IMR-90 (cell line): Measurements from ENCODE around the gene SERPINA1. TPM values are rescaled to one million over a fixed set of nuclear protein-coding genes. Genes with fewer than 3 reads are reported as not detected.

Experiments
- ATAC-seq: fragments of 200-7000 bp; cut with Tn5 transposase; 2 replicates; pipeline ENCODE4 v1.9.1; 2020; ENCODE audit warnings: low read depth, mild to moderate bottlenecking, moderate library complexity
- BruUV-seq: library from RNA; stranded (reverse); fragments of 400-500 nt; replicated peaks from 2 replicates; lab custom pipeline; 2021; lab: Mats Ljungman, UMichigan
- CTCF ChIA-PET: fragments of 300-600 bp; formaldehyde crosslinking; extraction: SDS; loops from one replicate; lab custom pipeline; 2021; ENCODE audit warnings: antibody characterized with exemption; lab: Yijun Ruan, JAX
- POLR2A ChIA-PET: fragments of 300-600 bp; sonication (Branson Sonifier 250); formaldehyde crosslinking; loops from one replicate; lab custom pipeline; 2022; ENCODE audit warnings: antibody characterized with exemption; ENCODE audit not compliant: unreplicated experiment; lab: Charles Lee
- DNase-seq: peaks from one replicate; pipeline ENCODE4 v3.0.0; 2013
- H2AFZ ChIP-seq: replicated peaks from 2 replicates; pipeline ENCODE3; 2013; ENCODE audit warnings: low read length, mild to moderate bottlenecking; ENCODE audit not compliant: poor library complexity
- H2AK5ac ChIP-seq: 2 replicates; pipeline ENCODE4 v1.6.1; 2013; ENCODE audit warnings: low read depth, low read length, inconsistent platforms
- H2AK9ac ChIP-seq: replicated peaks from 2 replicates; pipeline ENCODE3; 2013; ENCODE audit warnings: mild to moderate bottlenecking, low read depth, low read length, moderate library complexity; ENCODE audit not compliant: poor library complexity
- H2BK120ac ChIP-seq: 2 replicates; pipeline ENCODE4 v1.6.1; 2013; ENCODE audit warnings: low read depth, low read length, inconsistent platforms
- H2BK15ac ChIP-seq: 3 replicates; pipeline ENCODE4 v1.6.1; 2013; ENCODE audit warnings: low read depth, low read length, inconsistent platforms
- H2BK20ac ChIP-seq: 2 replicates; pipeline ENCODE4 v1.6.1; 2013; ENCODE audit warnings: low read depth, mild to moderate bottlenecking, inconsistent platforms, low read length, moderate library complexity
- H2BK5ac ChIP-seq: 2 replicates; pipeline ENCODE4 v1.6.1; 2013; ENCODE audit warnings: mild to moderate bottlenecking, low read depth, low read length, inconsistent platforms; ENCODE audit not compliant: poor library complexity, severe bottlenecking
- H3K14ac ChIP-seq: replicated peaks from 2 replicates; pipeline ENCODE4 v1.6.1; 2013; ENCODE audit warnings: low read depth, low read length, inconsistent platforms
- H3K18ac ChIP-seq: 2 replicates; pipeline ENCODE4 v1.6.1; 2013; ENCODE audit warnings: low read depth, low read length, control low read depth
- H3K23ac ChIP-seq: 2 replicates; pipeline ENCODE4 v1.6.1; 2013; ENCODE audit warnings: low read depth, low read length, inconsistent platforms
- H3K27ac ChIP-seq: 2 replicates; pipeline ENCODE4 v1.5.1; 2013; ENCODE audit warnings: mild to moderate bottlenecking, control low read depth, low read length; ENCODE audit not compliant: insufficient read depth
- H3K27me3 ChIP-seq: 2 replicates; pipeline ENCODE4 v1.6.1; 2013; ENCODE audit warnings: low read length; ENCODE audit not compliant: control insufficient read depth, insufficient read depth
- H3K36me3 ChIP-seq: 2 replicates; pipeline ENCODE4 v1.6.1; 2013; ENCODE audit warnings: low read length, mixed read lengths; ENCODE audit not compliant: control insufficient read depth, insufficient read depth
- H3K4ac ChIP-seq: 2 replicates; pipeline ENCODE4 v1.6.1; 2013; ENCODE audit warnings: low read depth, low read length, inconsistent platforms
- H3K4me1 ChIP-seq: 2 replicates; pipeline ENCODE4 v1.6.1; 2013; ENCODE audit warnings: low read length, mixed read lengths; ENCODE audit not compliant: control insufficient read depth, insufficient read depth
- H3K4me2 ChIP-seq: 2 replicates; pipeline ENCODE4 v1.6.1; 2013; ENCODE audit warnings: low read depth, mild to moderate bottlenecking, control low read depth, low read length, moderate library complexity
- H3K4me3 ChIP-seq: 2 replicates; pipeline ENCODE4 v1.5.1; 2013; ENCODE audit warnings: low read depth, mild to moderate bottlenecking, control low read depth, low read length, moderate library complexity; ENCODE audit not compliant: insufficient read depth
- H3K56ac ChIP-seq: 2 replicates; pipeline ENCODE4 v1.6.1; 2013; ENCODE audit warnings: low read length, inconsistent platforms; ENCODE audit not compliant: insufficient read depth; ENCODE audit errors: extremely low read depth
- H3K79me1 ChIP-seq, 2 experiments: 2 replicates each; pipeline ENCODE4 v1.6.1; 2013; ENCODE audit warnings: low read length in 2 of 2, inconsistent platforms in 1 of 2, low read depth in 1 of 2
- H3K9ac ChIP-seq: 2 replicates; pipeline ENCODE4 v1.6.1; 2013; ENCODE audit warnings: low read depth, low read length, control low read depth
- H3K9me1 ChIP-seq: 2 replicates; pipeline ENCODE4 v1.6.1; 2013; ENCODE audit warnings: low read length, inconsistent platforms; ENCODE audit not compliant: insufficient read depth
- H3K9me3 ChIP-seq: 2 replicates; pipeline ENCODE4 v1.6.1; 2013; ENCODE audit warnings: low read length; ENCODE audit not compliant: control insufficient read depth, insufficient read depth
- H4K20me1 ChIP-seq: 2 replicates; pipeline ENCODE4 v1.6.1; 2013; ENCODE audit warnings: low read length, inconsistent platforms; ENCODE audit not compliant: insufficient read depth
- H4K5ac ChIP-seq: 2 replicates; pipeline ENCODE4 v1.6.1; 2013; ENCODE audit warnings: mild to moderate bottlenecking, low read depth, low read length, control low read depth
- H4K8ac ChIP-seq, 2 experiments: 2 replicates each; pipeline ENCODE4 v1.6.1; 2013; ENCODE audit warnings: low read depth in 2 of 2, low read length in 2 of 2, control low read depth in 1 of 2, inconsistent platforms in 1 of 2
- H4K91ac ChIP-seq: 2 replicates; pipeline ENCODE4 v1.6.1; 2013; ENCODE audit warnings: low read depth, low read length, inconsistent platforms; ENCODE audit not compliant: insufficient read depth
- FOS ChIP-seq: fragments of 150-350 bp; IDR thresholded peaks from 2 replicates; pipeline ENCODE4 v1.6.1; 2016; ENCODE audit warnings: low read depth, low read length
- POLR2A ChIP-seq: IDR thresholded peaks from 2 replicates; pipeline ENCODE4 v1.6.1; 2012; ENCODE audit warnings: mild to moderate bottlenecking, low read depth, low read length
- RAD21 ChIP-seq: IDR thresholded peaks from 2 replicates; pipeline ENCODE4 v1.6.1; 2012; ENCODE audit warnings: low read length, improper control_type of control experiment
- WGBS, 2 experiments: methylation state at CpG; one replicate each; pipeline versions ENCODE4 v1.1.5 to v1.1.7; 2013; ENCODE audit warnings: missing lambda C conversion rate in 2 of 2; ENCODE audit not compliant: insufficient read length in 1 of 2; ENCODE audit errors: extremely low coverage in 2 of 2; 5-methylcytosine and 5-hydroxymethylcytosine counted together
- dilution Hi-C: fragments of 300-500 bp; cut with HindIII; formaldehyde crosslinking; loops from one replicate; pipeline ENCODE4 v1.14.3; 2018; ENCODE audit warnings: low sequenced_read_pairs; ENCODE audit not compliant: unreplicated experiment
- in situ Hi-C: fragments of 300-500 bp; cut with MboI; formaldehyde crosslinking; loops from 3 replicates; pipeline ENCODE4 v1.14.3; 2019; ENCODE audit warnings: low sequenced_read_pairs, inconsistent platforms, mixed read lengths
- intact Hi-C: fragments of 100-400 bp; cut with micrococcal nuclease; formaldehyde crosslinking; loops from 2 replicates; pipeline ENCODE4 v1.10.0; 2022
- polyA plus RNA-seq, 3 experiments: library from polyadenylated mRNA; depleted of rRNA; stranded (reverse); fragments of >200 nt; gene quantifications; 2 replicates each; pipeline ENCODE4 v1.2.3, GENCODE V29; 2012; ENCODE audit warnings: low replicate concordance in 1 of 3
- total RNA-seq: library from RNA; depleted of rRNA; stranded (reverse); fragments of >200 nt; gene quantifications from 2 replicates; pipeline ENCODE4 v1.2.3, GENCODE V29; 2012
- TF ChIP-seq, protein P1 (sequence below): fragments of 150-350 bp; IDR thresholded peaks from 2 replicates; pipeline ENCODE4 v1.6.1; 2017; ENCODE audit warnings: mild to moderate bottlenecking, antibody characterized with exemption, low read length, low read depth
- TF ChIP-seq, protein P2 (sequence below): conservative IDR thresholded peaks from 2 replicates; pipeline ENCODE4 v1.5.1; 2012; ENCODE audit warnings: mild to moderate bottlenecking, low read depth, low read length, improper control_type of control experiment

SERPINA1 gene
- total and polyA plus RNA-seq, 2 of the 4 experiments (the other 2 are of a cell fraction): 0.54 to 1.2 TPM

DNA sequence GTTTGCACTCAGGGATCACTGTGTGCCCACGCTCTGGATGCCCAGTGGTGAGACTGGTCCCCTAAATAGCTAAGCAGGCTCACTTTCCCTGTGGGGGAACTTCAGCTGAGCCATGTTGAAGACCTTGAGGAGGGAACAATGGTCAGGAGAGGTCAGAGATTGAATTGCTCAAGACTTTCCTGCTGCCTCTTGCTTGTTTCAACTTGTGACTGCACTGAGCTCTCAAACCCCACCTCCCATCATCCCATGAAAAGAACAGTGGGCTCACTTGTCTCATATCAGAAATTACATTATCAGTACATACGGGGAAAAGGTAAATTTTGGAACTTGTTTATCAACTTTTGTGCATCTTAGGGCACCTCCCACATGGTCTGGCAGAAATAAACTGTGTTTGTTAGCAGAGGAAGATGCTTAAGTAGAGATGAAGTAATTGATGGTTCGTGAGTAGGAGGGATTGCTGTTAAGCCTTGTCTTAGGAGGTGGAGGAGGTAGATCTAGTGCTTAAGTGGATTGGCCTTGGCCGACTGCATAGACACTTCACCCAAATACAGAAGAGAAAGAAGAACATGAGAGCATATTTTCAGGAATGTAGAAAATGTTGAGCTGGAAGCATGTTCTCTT, 15.0 kb upstream of the SERPINA1 start:
- Histone ChIP-seq H3K4me2 (no peak overlapping the region), H3K18ac (no peak overlapping the region), H3K14ac (no peak overlapping the region), H3K9ac (no peak overlapping the region), H2BK120ac (no peak overlapping the region), H2BK15ac (no peak overlapping the region), H2BK5ac (no peak overlapping the region), H3K4ac (no peak overlapping the region), H3K4me1 (no peaks in the 10 kb centered on the region; the same call in 1 of the 2 replicates), H4K5ac (no peak overlapping the region), H3K79me1 (no peaks in the 10 kb centered on the region), H2AFZ (no peak overlapping the region), H3K27me3 (no peaks in the 10 kb centered on the region; the same call in 1 of the 2 replicates), H4K8ac (no peak overlapping the region), H3K9me3 (no peaks in the 10 kb centered on the region), H2BK20ac (no peak overlapping the region), H3K27ac (no peak overlapping the region), H3K56ac (no peak overlapping the region), H3K4me3 (no peak overlapping the region), H3K23ac (no peak overlapping the region), H4K20me1 (no peaks in the 10 kb centered on the region), H2AK5ac (no peak overlapping the region), H4K91ac (no peak overlapping the region), H2AK9ac (no peak overlapping the region), H3K36me3 (no peaks in the 10 kb centered on the region), H3K9me1 (no peaks in the 10 kb centered on the region)
- WGBS, 2 experiments: no CpG with 5 or more reads among the region's 4 CpGs
- dilution Hi-C loops (no loop called here), in situ Hi-C loops (no loop called here), intact Hi-C loops (no loop called here)
- TF ChIP-seq, protein P1, sequence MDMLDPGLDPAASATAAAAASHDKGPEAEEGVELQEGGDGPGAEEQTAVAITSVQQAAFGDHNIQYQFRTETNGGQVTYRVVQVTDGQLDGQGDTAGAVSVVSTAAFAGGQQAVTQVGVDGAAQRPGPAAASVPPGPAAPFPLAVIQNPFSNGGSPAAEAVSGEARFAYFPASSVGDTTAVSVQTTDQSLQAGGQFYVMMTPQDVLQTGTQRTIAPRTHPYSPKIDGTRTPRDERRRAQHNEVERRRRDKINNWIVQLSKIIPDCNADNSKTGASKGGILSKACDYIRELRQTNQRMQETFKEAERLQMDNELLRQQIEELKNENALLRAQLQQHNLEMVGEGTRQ: no peak
- TF ChIP-seq POLR2A (no peak), FOS (no peak), RAD21 (no peak)
- TF ChIP-seq, protein P2, sequence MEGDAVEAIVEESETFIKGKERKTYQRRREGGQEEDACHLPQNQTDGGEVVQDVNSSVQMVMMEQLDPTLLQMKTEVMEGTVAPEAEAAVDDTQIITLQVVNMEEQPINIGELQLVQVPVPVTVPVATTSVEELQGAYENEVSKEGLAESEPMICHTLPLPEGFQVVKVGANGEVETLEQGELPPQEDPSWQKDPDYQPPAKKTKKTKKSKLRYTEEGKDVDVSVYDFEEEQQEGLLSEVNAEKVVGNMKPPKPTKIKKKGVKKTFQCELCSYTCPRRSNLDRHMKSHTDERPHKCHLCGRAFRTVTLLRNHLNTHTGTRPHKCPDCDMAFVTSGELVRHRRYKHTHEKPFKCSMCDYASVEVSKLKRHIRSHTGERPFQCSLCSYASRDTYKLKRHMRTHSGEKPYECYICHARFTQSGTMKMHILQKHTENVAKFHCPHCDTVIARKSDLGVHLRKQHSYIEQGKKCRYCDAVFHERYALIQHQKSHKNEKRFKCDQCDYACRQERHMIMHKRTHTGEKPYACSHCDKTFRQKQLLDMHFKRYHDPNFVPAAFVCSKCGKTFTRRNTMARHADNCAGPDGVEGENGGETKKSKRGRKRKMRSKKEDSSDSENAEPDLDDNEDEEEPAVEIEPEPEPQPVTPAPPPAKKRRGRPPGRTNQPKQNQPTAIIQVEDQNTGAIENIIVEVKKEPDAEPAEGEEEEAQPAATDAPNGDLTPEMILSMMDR: no peak
- POLR2A ChIA-PET: no interaction called here
- CTCF ChIA-PET: no interaction called here
- ATAC-seq (no peak), DNase-seq (no peak)
- no TSS peak for BruUV-seq
